HUES64 (cell line): ENCODE results near the gene CDH18.

Experiments
- H3K27ac ChIP-seq: 2 replicates; pipeline ENCODE4 v1.7.0; 2013; ENCODE audit warnings: low read depth, low read length, inconsistent platforms
- H3K27me3 ChIP-seq: 2 replicates; pipeline ENCODE4 v1.6.1; 2013; ENCODE audit warnings: mild to moderate bottlenecking, low read length; ENCODE audit not compliant: insufficient read depth
- H3K36me3 ChIP-seq: 2 replicates; pipeline ENCODE4 v1.6.1; 2013; ENCODE audit warnings: mild to moderate bottlenecking, low read length; ENCODE audit not compliant: insufficient read depth
- H3K4me1 ChIP-seq: 2 replicates; pipeline ENCODE4 v1.6.1; 2013; ENCODE audit warnings: mild to moderate bottlenecking, low read length, moderate library complexity; ENCODE audit not compliant: insufficient read depth
- H3K4me3 ChIP-seq: 2 replicates; pipeline ENCODE4 v1.5.1; 2013; ENCODE audit warnings: mild to moderate bottlenecking, low read length, moderate library complexity
- H3K9ac ChIP-seq: 2 replicates; pipeline ENCODE4 v1.6.1; 2013; ENCODE audit warnings: mild to moderate bottlenecking, low read depth, low read length
- H3K9me3 ChIP-seq: 2 replicates; pipeline ENCODE4 v1.6.1; 2013; ENCODE audit warnings: low read depth, low read length; ENCODE audit not compliant: insufficient read depth
- WGBS: fragments of 150-250, 120-280 bp; methylation state at CpG from one replicate; pipeline ENCODE4 v1.1.7; 2013; ENCODE audit warnings: missing lambda C conversion rate; 5-methylcytosine and 5-hydroxymethylcytosine counted together

The CDH18 gene

GRCh38 chr5:20000416-20000815, 12.4 kb upstream of the CDH18 start:
- Histone ChIP-seq H3K9me3 (no peaks in the 10 kb centered on the region), H3K4me3 (no peak overlapping the region), H3K9ac (no peak overlapping the region), H3K27ac (no peak overlapping the region), H3K4me1 (no peaks in the 10 kb centered on the region), H3K36me3 (no peaks in the 10 kb centered on the region), H3K27me3 (no peaks in the 10 kb centered on the region)

GRCh38 chr5:19988457-19988856, 457 bp upstream of the CDH18 start:
- peaks cover 39% of the 10 kb centered on the region for H3K27me3 ChIP-seq
- H3K9me3 ChIP-seq, result no peaks in the 10 kb centered on the region
- WGBS, result 40% methylated on average over 12 of the region's 12 CpGs
- H3K4me3 ChIP-seq, result peak overlapping the region; percentile 58
- H3K36me3 ChIP-seq, result no peaks in the 10 kb centered on the region
- no peak overlapping the region for H3K27ac ChIP-seq
- no peaks in the 10 kb centered on the region for H3K4me1 ChIP-seq
- H3K9ac ChIP-seq, result no peak overlapping the region

GRCh38 chr5:19986806-19987205, 1.2 kb downstream of the CDH18 start:
- no peak overlapping the region for H3K9ac ChIP-seq
- H3K27ac ChIP-seq, result no peak overlapping the region
- no peaks in the 10 kb centered on the region for H3K9me3 ChIP-seq
- 94% methylated on average over 2 of the region's 2 CpGs for WGBS
- peaks cover 39% of the 10 kb centered on the region for H3K27me3 ChIP-seq
- no peaks in the 10 kb centered on the region for H3K4me1 ChIP-seq
- H3K4me3 ChIP-seq, result no peak overlapping the region
- no peaks in the 10 kb centered on the region for H3K36me3 ChIP-seq

GRCh38 chr5:19986031-19986619, 1.9 kb downstream of the CDH18 start:
- 100% methylated on average over 1 of the region's 1 CpG for WGBS
- Histone ChIP-seq H3K36me3 (no peaks in the 10 kb centered on the region), H3K9me3 (no peaks in the 10 kb centered on the region), H3K27ac (no peak overlapping the region), H3K4me3 (no peak overlapping the region), H3K27me3 (peaks cover 39% of the 10 kb centered on the region), H3K9ac (no peak overlapping the region), H3K4me1 (no peaks in the 10 kb centered on the region)

GRCh38 chr5:19978476-19978875, 9.5 kb downstream of the CDH18 start:
- no peaks in the 10 kb centered on the region for H3K36me3 ChIP-seq
- 95% methylated on average over 2 of the region's 2 CpGs for WGBS
- H3K9ac ChIP-seq, result no peak overlapping the region
- H3K27me3 ChIP-seq, result no peaks in the 10 kb centered on the region
- no peaks in the 10 kb centered on the region for H3K4me1 ChIP-seq
- no peak overlapping the region for H3K4me3 ChIP-seq
- H3K27ac ChIP-seq, result no peak overlapping the region
- H3K9me3 ChIP-seq, result no peaks in the 10 kb centered on the region

- Histone ChIP-seq H3K9ac (no peak overlapping the region), H3K27ac (no peak overlapping the region), H3K9me3 (no peaks in the 10 kb centered on the region), H3K36me3 (no peaks in the 10 kb centered on the region), H3K4me1 (no peaks in the 10 kb centered on the region), H3K27me3 (no peaks in the 10 kb centered on the region), H3K4me3 (no peak overlapping the region)
- WGBS, result 89% methylated on average over 2 of the region's 2 CpGs
These were observed 10.9 kb downstream of the CDH18 start for GRCh38 chr5:19977099-19977498.

- H3K9ac ChIP-seq, result no peak overlapping the region
- H3K9me3 ChIP-seq, result no peaks in the 10 kb centered on the region
- 94% methylated on average over 4 of the region's 4 CpGs for WGBS
- no peaks in the 10 kb centered on the region for H3K36me3 ChIP-seq
- no peaks in the 10 kb centered on the region for H3K27me3 ChIP-seq
- no peak overlapping the region for H3K4me3 ChIP-seq
- no peaks in the 10 kb centered on the region for H3K4me1 ChIP-seq
- no peak overlapping the region for H3K27ac ChIP-seq
These were observed 12.2 kb downstream of the CDH18 start for GRCh38 chr5:19975795-19976194.

GRCh38 chr5:19960451-19960850, 27.5 kb downstream of the CDH18 start:
- no peak overlapping the region for H3K27ac ChIP-seq
- no peaks in the 10 kb centered on the region for H3K36me3 ChIP-seq
- H3K4me1 ChIP-seq, result no peaks in the 10 kb centered on the region
- WGBS, result no CpG with 5 or more reads among the region's 11 CpGs
- no peaks in the 10 kb centered on the region for H3K27me3 ChIP-seq
- H3K9me3 ChIP-seq, result no peaks in the 10 kb centered on the region
- no peak overlapping the region for H3K9ac ChIP-seq
- no peak overlapping the region for H3K4me3 ChIP-seq

GRCh38 chr5:19959830-19960384, 28.1 kb downstream of the CDH18 start:
- H3K9me3 ChIP-seq, result no peaks in the 10 kb centered on the region
- no peak overlapping the region for H3K27ac ChIP-seq
- H3K4me3 ChIP-seq, result no peak overlapping the region
- H3K36me3 ChIP-seq, result no peaks in the 10 kb centered on the region
- H3K9ac ChIP-seq, result no peak overlapping the region
- no CpG with 5 or more reads among the region's 2 CpGs for WGBS
- H3K27me3 ChIP-seq, result no peaks in the 10 kb centered on the region
- no peaks in the 10 kb centered on the region for H3K4me1 ChIP-seq

- Histone ChIP-seq H3K9ac (no peak overlapping the region), H3K4me3 (no peak overlapping the region), H3K27ac (no peak overlapping the region), H3K36me3 (no peaks in the 10 kb centered on the region), H3K27me3 (no peaks in the 10 kb centered on the region), H3K9me3 (no peaks in the 10 kb centered on the region), H3K4me1 (no peaks in the 10 kb centered on the region)
These were observed 37.1 kb downstream of the CDH18 start for GRCh38 chr5:19950897-19951296.

- H3K27me3 ChIP-seq, result no peaks in the 10 kb centered on the region
- no peaks in the 10 kb centered on the region for H3K36me3 ChIP-seq
- H3K4me1 ChIP-seq, result no peaks in the 10 kb centered on the region
- no peak overlapping the region for H3K27ac ChIP-seq
- WGBS, result 90% methylated on average over 1 of the region's 1 CpG
- H3K9me3 ChIP-seq, result no peaks in the 10 kb centered on the region
- H3K4me3 ChIP-seq, result no peak overlapping the region
- H3K9ac ChIP-seq, result no peak overlapping the region
These were observed 47.8 kb downstream of the CDH18 start for GRCh38 chr5:19940192-19940591.

- Histone ChIP-seq H3K9me3 (no peaks in the 10 kb centered on the region), H3K36me3 (no peaks in the 10 kb centered on the region), H3K4me3 (no peak overlapping the region), H3K27ac (no peak overlapping the region), H3K9ac (no peak overlapping the region), H3K4me1 (peaks cover 46% of the 10 kb centered on the region), H3K27me3 (no peaks in the 10 kb centered on the region)
- WGBS, result 85% methylated on average over 5 of the region's 5 CpGs
These were observed 57.5 kb downstream of the CDH18 start for GRCh38 chr5:19930451-19930850.
